ENCODE measurements around the gene PDZD2. TPM values are rescaled to one million over a fixed set of nuclear protein-coding genes. Genes with fewer than 3 reads are reported as not detected.
"Not testable (repeated sequence)": the region's sequence is repeated elsewhere in the genome, so short reads cannot be mapped to it uniquely, and the experiment has no call there.

Gene PDZD2
- total RNA-seq, 1 experiment from 2014 or later = 0.37 TPM

- ChIA-PET POLR2A (no interaction called here), CTCF (no interaction called here), RAD21 (ENCODE audit: low non-redundant PET in 1 of 2, low total read pairs in 2 of 2, uncharacterized antibody in 2 of 2, unreplicated experiment in 2 of 2) (no interaction called here)
- no peaks in the 10 kb centered on the region for H3K27me3 ChIP-seq (ENCODE audit: insufficient read depth, low read length)
- no peaks in the 10 kb centered on the region for H3K79me2 ChIP-seq (ENCODE audit: insufficient read depth, low read length)
- H3K9ac ChIP-seq (ENCODE audit: low read length) = no peak overlapping the region
- ATAC-seq (no peak), DNase-seq (ENCODE audit: low read depth, low spot score) (no peak)
- H3K9me2 ChIP-seq (ENCODE audit: insufficient read depth) = no peaks in the 10 kb centered on the region
- no peaks in the 10 kb centered on the region for H4K20me1 ChIP-seq (ENCODE audit: insufficient read depth)
- H3K27ac ChIP-seq (ENCODE audit: low read depth, low read length) = no peak overlapping the region
- intact Hi-C loops (cut with micrococcal nuclease) = no loop called here
- TF ChIP-seq ZBTB33 (IDR thresholded peaks at IDR 0.05; ENCODE audit: extremely low read depth, insufficient replicate concordance, low read length) (no peak), JUND (IDR thresholded peaks at IDR 0.05) (no peak), ATF3 (IDR thresholded peaks at IDR 0.05) (no peak), SP1 (IDR thresholded peaks at IDR 0.05; ENCODE audit: low read depth) (no peak), POLR2A (IDR thresholded peaks at IDR 0.05; ENCODE audit: borderline replicate concordance, extremely low read depth, insufficient read depth, insufficient read length) (no peak), EZH2phosphoT487 (IDR thresholded peaks at IDR 0.05; ENCODE audit: borderline replicate concordance) (no peak), ZFX (IDR thresholded peaks at IDR 0.05) (no peak), FOSL1 (IDR thresholded peaks at IDR 0.05; ENCODE audit: low read depth) (no peak), MAX (IDR thresholded peaks at IDR 0.05) (no peak), RAD21 (IDR thresholded peaks at IDR 0.05; ENCODE audit: low read depth) (no peak), EGR1 (IDR thresholded peaks at IDR 0.05; ENCODE audit: low read depth) (no peak), YY1 (IDR thresholded peaks at IDR 0.05; ENCODE audit: extremely low read depth, insufficient replicate concordance, low read depth, low read length) (no peak), ELF1 (IDR thresholded peaks at IDR 0.05; ENCODE audit: borderline replicate concordance, low read depth) (no peak), CEBPB (IDR thresholded peaks at IDR 0.05; ENCODE audit: low read depth) (no peak), TCF7L2 (IDR thresholded peaks at IDR 0.05; ENCODE audit: borderline replicate concordance, extremely low read depth, insufficient read depth, insufficient read length) (no peak), CTCF (IDR thresholded peaks at IDR 0.05 in 2 of 3, conservative IDR thresholded peaks at IDR 0.05 in 1 of 3; ENCODE audit: borderline replicate concordance in 1 of 3, insufficient read depth in 1 of 3, low read depth in 2 of 3, low read length in 2 of 3) (no peak), SRF (IDR thresholded peaks at IDR 0.05; ENCODE audit: low read depth) (no peak)
- no TSS peak for BruUV-seq (replicated peaks)
- H3K4me2 ChIP-seq (ENCODE audit: low read length) = no peak overlapping the region
- H3K36me3 ChIP-seq (ENCODE audit: control insufficient read depth in 1 of 2, insufficient read depth in 2 of 2, low read length in 2 of 2) = no peaks in the 10 kb centered on the region
- no peak overlapping the region for H3K4me3 ChIP-seq (replicated peaks in 1 of 2; ENCODE audit: low read depth in 1 of 2, low read length in 2 of 2)
- no peaks in the 10 kb centered on the region for H3K4me1 ChIP-seq (ENCODE audit: control insufficient read depth in 1 of 2, insufficient read depth in 2 of 2, low read length in 2 of 2)
- no peak overlapping the region for H2AFZ ChIP-seq (ENCODE audit: low read depth, low read length, poor library complexity, severe bottlenecking)
- no peaks in the 10 kb centered on the region for H3K9me3 ChIP-seq (ENCODE audit: control insufficient read depth in 1 of 2, insufficient read depth in 1 of 2, low read depth in 1 of 2, low read length in 2 of 2)
Observed at GRCh38 chr5:31972558-31972957, 333.6 kb downstream of the PDZD2 start.

- CTCF ChIA-PET; POLR2A ChIA-PET; H3K9ac ChIP-seq (ENCODE audit: low read length); intact Hi-C loops (cut with micrococcal nuclease); H3K27me3 ChIP-seq (ENCODE audit: insufficient read depth, low read length); H3K9me2 ChIP-seq (ENCODE audit: insufficient read depth); H3K27ac ChIP-seq (ENCODE audit: low read depth, low read length); DNase-seq (ENCODE audit: low read depth, low spot score); H2AFZ ChIP-seq (ENCODE audit: low read depth, low read length, poor library complexity, severe bottlenecking); H3K9me3 ChIP-seq (ENCODE audit: control insufficient read depth in 1 of 2, insufficient read depth in 1 of 2, low read depth in 1 of 2, low read length in 2 of 2); BruUV-seq (replicated peaks); H4K20me1 ChIP-seq (ENCODE audit: insufficient read depth); H3K4me3 ChIP-seq (replicated peaks in 1 of 2; ENCODE audit: low read depth in 1 of 2, low read length in 2 of 2); H3K4me2 ChIP-seq (ENCODE audit: low read length); H3K36me3 ChIP-seq (ENCODE audit: control insufficient read depth in 1 of 2, insufficient read depth in 2 of 2, low read length in 2 of 2); RAD21 ChIA-PET (ENCODE audit: low non-redundant PET in 1 of 2, low total read pairs in 2 of 2, uncharacterized antibody in 2 of 2, unreplicated experiment in 2 of 2); H3K79me2 ChIP-seq (ENCODE audit: insufficient read depth, low read length); ATAC-seq; H3K4me1 ChIP-seq (ENCODE audit: control insufficient read depth in 1 of 2, insufficient read depth in 2 of 2, low read length in 2 of 2): not testable (repeated sequence)
Observed at GRCh38 chr5:31975189-31975612, 336.3 kb downstream of the PDZD2 start.
